Neuronal stem cell (in vitro differentiated cells): ENCODE results near the gene KRT38. TPM values are rescaled to one million over a fixed set of nuclear protein-coding genes. Genes with fewer than 3 reads are reported as not detected.

Experiments used
- DNase-seq: peaks from one replicate; pipeline ENCODE4 v3.0.0-alpha.2; 2013; ENCODE audit warnings: low spot score
- H2AFZ ChIP-seq: one replicate; pipeline ENCODE4 v1.6.1; 2013; ENCODE audit warnings: mild to moderate bottlenecking, low read length, inconsistent platforms
- H2AK5ac ChIP-seq: 2 replicates; pipeline ENCODE4 v1.6.1; 2013; ENCODE audit warnings: low read depth, mild to moderate bottlenecking, inconsistent platforms, low read length, moderate library complexity, mixed read lengths
- H2BK120ac ChIP-seq: 2 replicates; pipeline ENCODE4 v1.6.1; 2013; ENCODE audit warnings: low read depth, mild to moderate bottlenecking, inconsistent platforms, low read length, moderate library complexity, mixed read lengths
- H2BK12ac ChIP-seq: one replicate; pipeline ENCODE4 v1.6.1; 2013; ENCODE audit warnings: low read length, inconsistent platforms
- H2BK15ac ChIP-seq: 2 replicates; pipeline ENCODE4 v1.6.1; 2013; ENCODE audit warnings: mild to moderate bottlenecking, low read length, inconsistent platforms, mixed read lengths
- H2BK5ac ChIP-seq: one replicate; pipeline ENCODE4 v1.6.1; 2013; ENCODE audit warnings: inconsistent platforms, mild to moderate bottlenecking, low read length, moderate library complexity
- H3K14ac ChIP-seq: one replicate; pipeline ENCODE4 v1.6.1; 2013; ENCODE audit warnings: low read length, inconsistent platforms
- H3K18ac ChIP-seq: 2 replicates; pipeline ENCODE4 v1.6.1; 2013; ENCODE audit warnings: low read length, inconsistent platforms
- H3K23ac ChIP-seq: 2 replicates; pipeline ENCODE4 v1.6.1; 2013; ENCODE audit warnings: low read depth, mild to moderate bottlenecking, mixed read lengths, low read length, inconsistent platforms; ENCODE audit not compliant: poor library complexity
- H3K27ac ChIP-seq: replicated peaks from 3 replicates; pipeline ENCODE4 v1.5.1; 2013; ENCODE audit warnings: low read length, inconsistent platforms
- H3K27me3 ChIP-seq, 3 experiments: 2 replicates each; pipeline ENCODE4 v1.6.1; 2013; ENCODE audit warnings: low read length in 3 of 3, mild to moderate bottlenecking in 2 of 3, inconsistent platforms in 1 of 3, low read depth in 1 of 3, mixed read lengths in 1 of 3, moderate library complexity in 1 of 3; ENCODE audit not compliant: control insufficient read depth in 3 of 3, insufficient read depth in 3 of 3
- H3K36me3 ChIP-seq, 2 donors: replicated peaks in 1 of 2; 2 replicates each; pipeline ENCODE4 v1.6.1; 2013; ENCODE audit warnings: low read length in 2 of 2; ENCODE audit not compliant: control insufficient read depth in 2 of 2, insufficient read depth in 2 of 2
- H3K4ac ChIP-seq: 2 replicates; pipeline ENCODE4 v1.6.1; 2013; ENCODE audit warnings: inconsistent platforms, mild to moderate bottlenecking, low read length, moderate library complexity
- H3K4me1 ChIP-seq, 2 donors: 1 replicate in 1 of 2; 2 replicates in 1 of 2; pipeline ENCODE4 v1.6.1; 2013; ENCODE audit warnings: low read length in 2 of 2, low read depth in 1 of 2; ENCODE audit not compliant: control insufficient read depth in 2 of 2, insufficient read depth in 1 of 2
- H3K4me2 ChIP-seq: one replicate; pipeline ENCODE4 v1.6.1; 2013; ENCODE audit warnings: mild to moderate bottlenecking, low read length, inconsistent platforms; ENCODE audit not compliant: insufficient read depth, poor library complexity, severe bottlenecking
- H3K4me3 ChIP-seq, 2 donors: 2 replicates each; pipeline ENCODE4 v1.5.1; 2013; ENCODE audit warnings: low read length in 2 of 2, mild to moderate bottlenecking in 2 of 2, inconsistent platforms in 1 of 2, moderate library complexity in 1 of 2
- H3K79me1 ChIP-seq: one replicate; pipeline ENCODE4 v1.6.1; 2013; ENCODE audit warnings: low read depth, mild to moderate bottlenecking, inconsistent platforms, low read length, moderate library complexity
- H3K9ac ChIP-seq: one replicate; pipeline ENCODE4 v1.6.1; 2013; ENCODE audit warnings: mild to moderate bottlenecking, low read depth, low read length, inconsistent platforms; ENCODE audit not compliant: poor library complexity
- H3K9me3 ChIP-seq, 2 donors: replicated peaks in 1 of 2; 2 replicates each; pipeline versions ENCODE3 to v1.6.1; 2013; ENCODE audit warnings: low read length in 2 of 2, mild to moderate bottlenecking in 2 of 2, inconsistent platforms in 1 of 2, low read depth in 1 of 2, mixed read lengths in 1 of 2, moderate library complexity in 1 of 2; ENCODE audit not compliant: control insufficient read depth in 2 of 2, insufficient read depth in 1 of 2
- H4K8ac ChIP-seq: one replicate; pipeline ENCODE4 v1.6.1; 2013; ENCODE audit warnings: low read depth, mild to moderate bottlenecking, inconsistent platforms, low read length, moderate library complexity
- H4K91ac ChIP-seq: one replicate; pipeline ENCODE4 v1.6.1; 2013; ENCODE audit warnings: low read length, low read depth, mild to moderate bottlenecking, inconsistent platforms; ENCODE audit not compliant: poor library complexity
- WGBS, 2 donors: extraction: QIAGEN DNeasy Blood & Tissue Kit; methylation state at CpG; one replicate each; pipeline ENCODE4 v1.1.7; 2013; ENCODE audit warnings: missing lambda C conversion rate in 2 of 2, mixed read lengths in 1 of 2; ENCODE audit not compliant: insufficient read length in 2 of 2, insufficient replicate concordance in 1 of 2; ENCODE audit errors: extremely low coverage in 2 of 2; 5-methylcytosine and 5-hydroxymethylcytosine counted together
- small RNA-seq: library from polyadenylated mRNA; stranded (forward); fragments of <200 nt; extraction: miRNeasy Mini kit (QIAGEN cat#:217004); gene quantifications from one replicate; pipeline ENCODE3, GENCODE V24; 2013; ENCODE audit not compliant: insufficient read depth

The KRT38 gene

DNA sequence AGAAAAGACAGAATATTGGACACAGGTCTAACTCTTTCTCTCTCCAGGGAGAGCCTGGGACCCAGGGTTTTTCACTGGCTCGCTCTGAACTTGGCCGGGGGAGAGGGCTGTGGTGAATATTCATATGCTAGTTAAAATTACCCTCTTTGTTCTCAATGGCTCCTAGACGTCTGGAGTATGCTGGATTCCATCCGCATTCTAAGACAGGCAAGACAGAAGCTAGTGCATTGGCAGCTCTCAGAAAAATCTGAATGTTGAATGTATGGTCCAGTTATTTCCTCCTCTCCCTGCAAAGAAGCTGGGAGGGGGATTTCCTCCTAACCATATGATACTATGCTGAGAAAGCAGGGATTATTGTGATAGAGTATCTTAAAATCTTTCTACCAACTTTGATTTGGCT, 53.1 kb downstream of the KRT38 start:
- Histone ChIP-seq H3K36me3 (no peaks in the 10 kb centered on the region), H4K91ac (no peak overlapping the region), H2BK15ac (no peak overlapping the region), H3K27me3 (no peaks in the 10 kb centered on the region), H3K4me3 (no peak overlapping the region), H3K23ac (no peak overlapping the region), H2AFZ (no peak overlapping the region), H2BK5ac (no peak overlapping the region), H2BK12ac (no peak overlapping the region), H2BK120ac (no peak overlapping the region), H4K8ac (no peak overlapping the region), H3K18ac (no peak overlapping the region), H3K4ac (no peak overlapping the region), H3K79me1 (no peaks in the 10 kb centered on the region), H3K14ac (no peak overlapping the region), H3K9ac (no peak overlapping the region), H2AK5ac (no peak overlapping the region), H3K27ac (no peak overlapping the region), H3K4me1 (no peaks in the 10 kb centered on the region), H3K4me2 (no peak overlapping the region), H3K9me3 (no peaks in the 10 kb centered on the region)
- DNase-seq = no peak
- WGBS, 2 donors = no CpG with 5 or more reads among the region's 4 CpGs

DNA sequence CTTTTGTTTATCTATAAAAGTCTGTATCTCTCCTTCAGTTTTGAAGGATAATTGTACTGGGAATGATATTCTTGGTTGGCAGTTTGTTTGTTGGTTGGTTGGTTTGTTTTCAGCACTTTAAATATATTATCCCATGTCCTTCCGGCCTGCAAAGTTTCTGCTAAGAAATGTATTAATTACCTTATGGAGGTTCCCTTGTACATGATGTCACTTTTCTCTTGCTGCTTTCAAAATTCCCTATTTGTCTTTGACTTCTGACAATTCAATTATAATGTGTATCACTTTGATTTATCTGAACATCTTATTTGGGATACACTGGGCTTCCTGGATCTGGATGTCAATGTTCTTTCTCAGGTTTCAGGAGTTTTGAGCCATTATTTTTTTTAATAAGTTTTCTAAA, 54.6 kb downstream of the KRT38 start:
- no peak for DNase-seq
- Histone ChIP-seq H2AK5ac (no peak overlapping the region), H2BK120ac (no peak overlapping the region), H2BK12ac (no peak overlapping the region), H4K8ac (no peak overlapping the region), H3K4ac (no peak overlapping the region), H3K4me3 (no peak overlapping the region), H3K14ac (no peak overlapping the region), H3K79me1 (no peaks in the 10 kb centered on the region), H3K9ac (no peak overlapping the region), H2BK5ac (no peak overlapping the region), H2BK15ac (no peak overlapping the region), H3K27ac (no peak overlapping the region), H4K91ac (no peak overlapping the region), H3K4me1 (no peaks in the 10 kb centered on the region), H3K27me3 (no peaks in the 10 kb centered on the region), H3K9me3 (no peaks in the 10 kb centered on the region), H2AFZ (no peak overlapping the region), H3K36me3 (no peaks in the 10 kb centered on the region), H3K4me2 (no peak overlapping the region), H3K18ac (no peak overlapping the region), H3K23ac (no peak overlapping the region)
- WGBS, 2 donors = no CpG with 5 or more reads among the region's 1 CpG

Small RNAs within 50 kb of the gene (small RNA-seq; reads per million reads assigned to genes)
- not detected for gene RNU2-32P
